Transverse colon (tissue), 4 donors: ENCODE results near the gene TNF.

ENCODE experiments used
- CTCF ChIP-seq, 5 experiments: fragments of 200-600 bp in 3 of 5; fragments of 450-650 bp in 2 of 5; sonication (generic) in 3 of 5; IDR thresholded peaks; 1 replicate in 2 of 5; 2 replicates in 3 of 5; pipeline ENCODE4 v1.5.1; 2016 to 2017; ENCODE audit warnings: antibody characterized with exemption in 5 of 5, inconsistent platforms in 3 of 5, mild to moderate bottlenecking in 2 of 5, moderate library complexity in 1 of 5
- POLR2AphosphoS5 ChIP-seq, 3 donors: sonication (generic); formaldehyde crosslinking; IDR thresholded peaks; one replicate each; pipeline ENCODE4 v1.6.1; 2016; ENCODE audit warnings: antibody characterized with exemption in 3 of 3

GRCh38 chr6:31581434-31582229 is 6.3 kb downstream of the TNF start:
- TF ChIP-seq CTCF (IDR thresholded peaks at IDR 0.05) (no peak), POLR2AphosphoS5 (IDR thresholded peaks at IDR 0.05) (no peak)
